ENCODE data around the gene STEAP2. TPM values are rescaled to one million over a fixed set of nuclear protein-coding genes. Genes with fewer than 3 reads are reported as not detected.
A peak's percentile ranks its signal among the peaks of the same experiment; 100 is the strongest.

STEAP2 gene
- total RNA-seq, 1 experiment from 2014 or later, result 13.4 TPM

- ChIA-PET RAD21 (ENCODE audit: low non-redundant PET in 1 of 2, low total read pairs in 2 of 2, uncharacterized antibody in 2 of 2, unreplicated experiment in 2 of 2) (no interaction called here), POLR2A (interaction anchor here (3.0 kb wide), 1 partner anchor 31 kb away, joined by 10 read pairs; the partner anchor contains the start of gene STEAP2), CTCF (no interaction called here)
- Histone ChIP-seq H3K27me3 (ENCODE audit: insufficient read depth, low read length) (no peaks in the 10 kb centered on the region), H3K27ac (ENCODE audit: low read depth, low read length) (peak overlapping the region; percentile 83; the same call in 1 of the 2 replicates), H3K9me2 (ENCODE audit: insufficient read depth) (no peaks in the 10 kb centered on the region), H2AFZ (ENCODE audit: low read depth, low read length, poor library complexity, severe bottlenecking) (peak overlapping the region; percentile 81), H3K9ac (ENCODE audit: low read length) (peak overlapping the region; percentile 55), H3K4me2 (ENCODE audit: low read length) (peak overlapping the region; percentile 72), H3K4me1 (ENCODE audit: control insufficient read depth in 1 of 2, insufficient read depth in 2 of 2, low read length in 2 of 2) (peaks cover 35 to 45% of the 10 kb centered on the region in 2 experiments), H4K20me1 (ENCODE audit: insufficient read depth) (no peaks in the 10 kb centered on the region), H3K4me3 (replicated peaks in 1 of 2; ENCODE audit: low read depth in 1 of 2, low read length in 2 of 2) (peak overlapping the region in 1 of 2 experiments; percentile 3; a peak in 1 of 4 replicates), H3K36me3 (ENCODE audit: control insufficient read depth in 1 of 2, insufficient read depth in 2 of 2, low read length in 2 of 2) (0 out of 4 replicates have a peak, but pooled peaks cover 0 to 3% of the 10 kb centered on the region in 2 experiments), H3K79me2 (ENCODE audit: insufficient read depth, low read length) (no peaks in the 10 kb centered on the region), H3K9me3 (ENCODE audit: control insufficient read depth in 1 of 2, insufficient read depth in 1 of 2, low read depth in 1 of 2, low read length in 2 of 2) (peaks cover 13 to 14% of the 10 kb centered on the region in 2 experiments; a peak in 2 of 4 replicates)
- BruUV-seq (replicated peaks), result no TSS peak
- TF ChIP-seq EZH2 (IDR thresholded peaks at IDR 0.05), result no peak
- no peak for TF ChIP-seq MAX (IDR thresholded peaks at IDR 0.05)
- no peak for TF ChIP-seq CTCF (IDR thresholded peaks at IDR 0.05 in 2 of 3, conservative IDR thresholded peaks at IDR 0.05 in 1 of 3; ENCODE audit: borderline replicate concordance in 1 of 3, insufficient read depth in 1 of 3, low read depth in 2 of 3, low read length in 2 of 3)
- peak; percentile 15; the same call in 1 of the 2 replicates for TF ChIP-seq ELF1 (IDR thresholded peaks at IDR 0.05; ENCODE audit: borderline replicate concordance, low read depth)
- TF ChIP-seq ZBTB33 (IDR thresholded peaks at IDR 0.05; ENCODE audit: extremely low read depth, insufficient replicate concordance, low read length), result no peak
- TF ChIP-seq TCF7L2 (IDR thresholded peaks at IDR 0.05; ENCODE audit: borderline replicate concordance, extremely low read depth, insufficient read depth, insufficient read length), result peak; percentile 3
- no peak for TF ChIP-seq ZNF274 (IDR thresholded peaks at IDR 0.05; ENCODE audit: low read depth, low read length)
- no peak for TF ChIP-seq SRF (IDR thresholded peaks at IDR 0.05; ENCODE audit: low read depth)
- no peak for TF ChIP-seq POLR2AphosphoS5 (IDR thresholded peaks at IDR 0.05; ENCODE audit: low read depth, low read length)
- TF ChIP-seq EZH2phosphoT487 (IDR thresholded peaks at IDR 0.05; ENCODE audit: borderline replicate concordance), result no peak
- no peak for TF ChIP-seq EGR1 (IDR thresholded peaks at IDR 0.05; ENCODE audit: low read depth)
- TF ChIP-seq SP1 (IDR thresholded peaks at IDR 0.05; ENCODE audit: low read depth), result no peak; the same call in 1 of the 2 replicates
- TF ChIP-seq SIN3A (IDR thresholded peaks at IDR 0.05; ENCODE audit: low read depth), result no peak
- no peak for TF ChIP-seq POLR2A (IDR thresholded peaks at IDR 0.05; ENCODE audit: borderline replicate concordance, extremely low read depth, insufficient read depth, insufficient read length)
- no peak for TF ChIP-seq ZFX (IDR thresholded peaks at IDR 0.05)
- 0 out of 2 replicates have a peak, but pooled peaks have one; percentile 16 for TF ChIP-seq CBX3 (IDR thresholded peaks at IDR 0.05; ENCODE audit: low read depth)
- no peak; the same call in none of the 2 replicates for TF ChIP-seq CEBPB (IDR thresholded peaks at IDR 0.05; ENCODE audit: low read depth)
- no peak for TF ChIP-seq REST (IDR thresholded peaks at IDR 0.05; ENCODE audit: low read depth)
- no peak; the same call in 1 of the 2 replicates for TF ChIP-seq RAD21 (IDR thresholded peaks at IDR 0.05; ENCODE audit: low read depth)
- TF ChIP-seq FOSL1 (IDR thresholded peaks at IDR 0.05; ENCODE audit: low read depth), result no peak
- TF ChIP-seq ATF3 (IDR thresholded peaks at IDR 0.05), result no peak
- ATAC-seq (no peak), DNase-seq (ENCODE audit: low read depth, low spot score) (peak; percentile 32)
- intact Hi-C loops (cut with micrococcal nuclease), result no loop called here
Measured at GRCh38 chr7:90180649-90181048, 30.9 kb upstream of the STEAP2 start.

Data from HCT116 (cell line).